ENCODE results near the gene NPPB.

GRCh38 chr1:11842154-11843041 is 16.3 kb downstream of the NPPB start:
- no peak for TF ChIP-seq CTCF (IDR thresholded peaks at IDR 0.05; ENCODE audit: control extremely low read depth in 1 of 3, insufficient read depth in 1 of 3, low read depth in 1 of 3, low read length in 3 of 3)
- no peak for TF ChIP-seq MAX (IDR thresholded peaks at IDR 0.05)
- no peak for TF ChIP-seq EP300 (IDR thresholded peaks at IDR 0.05; ENCODE audit: borderline replicate concordance in 1 of 2, low read depth in 2 of 2, low read length in 2 of 2)
- no peak for TF ChIP-seq YY1 (IDR thresholded peaks at IDR 0.05; ENCODE audit: low read depth, low read length)
- no peak for TF ChIP-seq NRF1 (IDR thresholded peaks at IDR 0.05; ENCODE audit: low read depth, low read length)
- TF ChIP-seq ASH2L (IDR thresholded peaks at IDR 0.05; ENCODE audit: low read length) = no peak
- no peak for TF ChIP-seq CHD1 (IDR thresholded peaks at IDR 0.05; ENCODE audit: low read depth, low read length)
- no peak for TF ChIP-seq EGR1 (IDR thresholded peaks at IDR 0.05; ENCODE audit: borderline replicate concordance, low read depth, low read length)
- TF ChIP-seq SRF (IDR thresholded peaks at IDR 0.05; ENCODE audit: low read depth, low read length) = no peak
- no peak for TF ChIP-seq EZH2 (IDR thresholded peaks at IDR 0.05; ENCODE audit: low read depth, low read length, severe bottlenecking)
- no peak for TF ChIP-seq POLR2A (IDR thresholded peaks at IDR 0.05; ENCODE audit: control extremely low read depth in 1 of 2, low read depth in 2 of 2, low read length in 2 of 2)

Measured in H1 (cell line).